ENCODE data around the gene SNTG2.
A peak's percentile ranks its signal among the peaks of the same experiment; 100 is the strongest.

The SNTG2 gene

DNA sequence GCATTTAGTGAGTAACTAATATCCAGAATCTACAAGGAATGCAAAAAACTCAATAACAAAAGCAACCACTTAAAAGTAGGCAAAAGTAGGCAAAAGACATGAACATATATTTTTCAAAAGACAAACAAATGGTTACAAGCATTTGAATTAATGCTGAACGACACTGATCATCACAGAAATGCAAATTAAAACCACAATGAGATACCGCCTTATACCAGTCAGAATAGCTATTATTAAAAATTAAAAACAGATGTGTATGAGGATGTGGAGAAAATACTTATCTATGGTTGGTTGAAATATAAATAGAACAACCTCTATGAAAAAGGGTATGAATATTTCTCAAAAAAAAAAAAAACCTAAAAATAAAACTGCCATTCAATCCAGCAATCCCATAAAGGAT is 51.7 kb downstream of the SNTG2 start:
- no peak for DNase-seq (ENCODE audit: low read depth in 2 of 2)

- no peak for DNase-seq (ENCODE audit: low read depth in 2 of 2)
Measured at GRCh38 chr2:1004398-1004797, 53.7 kb downstream of the SNTG2 start.

DNA sequence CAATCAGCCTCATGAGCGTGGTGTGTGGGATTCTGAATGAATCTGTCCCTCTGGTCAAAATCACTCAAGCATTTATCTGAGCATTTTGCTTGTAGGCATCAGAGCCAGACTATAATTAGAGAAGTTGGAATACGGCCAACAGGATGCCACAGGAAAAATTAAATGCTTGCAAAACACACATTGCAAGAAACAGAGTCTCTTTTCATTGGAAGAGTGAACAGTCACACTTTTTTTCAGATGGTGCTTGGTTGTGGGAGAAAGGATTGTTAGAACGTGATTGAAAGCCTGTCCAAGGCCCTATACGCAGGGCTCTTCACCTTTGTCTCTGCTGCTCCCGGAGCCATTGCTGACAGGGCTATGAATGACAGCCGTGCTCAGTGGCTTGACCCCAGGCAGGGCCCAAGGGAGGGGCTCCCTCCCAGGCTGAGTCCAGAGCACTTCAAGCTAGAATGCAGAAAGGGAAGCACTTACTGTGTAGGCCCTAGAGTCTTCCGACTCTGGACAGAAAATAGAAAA is 59.8 kb downstream of the SNTG2 start:
- DNase-seq (ENCODE audit: low read depth in 2 of 2), result no peak

DNA sequence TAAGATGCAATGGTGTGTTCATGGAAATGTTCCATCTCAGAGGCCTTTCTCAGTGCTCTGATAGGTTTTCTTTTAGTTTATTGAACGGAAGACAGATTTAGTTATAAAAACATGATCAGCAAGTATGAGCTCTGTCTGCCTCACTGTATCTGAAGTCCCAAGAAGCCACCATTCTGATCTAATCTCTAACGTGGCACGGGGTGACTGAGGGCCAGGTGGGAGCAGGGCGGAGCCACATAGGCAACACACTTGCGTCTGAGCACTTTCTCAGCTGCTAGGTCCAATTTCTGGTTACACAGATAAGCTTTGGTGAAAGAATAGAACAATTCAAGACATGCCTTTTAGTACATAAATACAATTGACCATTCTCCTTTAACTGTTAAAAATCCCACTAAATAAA is 60.4 kb downstream of the SNTG2 start:
- no peak for DNase-seq (ENCODE audit: low read depth in 2 of 2)

GRCh38 chr2:1011985-1012384 is 61.3 kb downstream of the SNTG2 start:
- DNase-seq (ENCODE audit: low read depth in 2 of 2), result no peak

GRCh38 chr2:1014802-1015201 is 64.2 kb downstream of the SNTG2 start:
- no peak for DNase-seq (ENCODE audit: low read depth in 2 of 2)

- no peak for DNase-seq (ENCODE audit: low read depth in 2 of 2)
Measured at GRCh38 chr2:1016500-1016899, 65.9 kb downstream of the SNTG2 start.

GRCh38 chr2:1017827-1018226 is 67.2 kb downstream of the SNTG2 start:
- no peak for DNase-seq (ENCODE audit: low read depth in 2 of 2)

DNA sequence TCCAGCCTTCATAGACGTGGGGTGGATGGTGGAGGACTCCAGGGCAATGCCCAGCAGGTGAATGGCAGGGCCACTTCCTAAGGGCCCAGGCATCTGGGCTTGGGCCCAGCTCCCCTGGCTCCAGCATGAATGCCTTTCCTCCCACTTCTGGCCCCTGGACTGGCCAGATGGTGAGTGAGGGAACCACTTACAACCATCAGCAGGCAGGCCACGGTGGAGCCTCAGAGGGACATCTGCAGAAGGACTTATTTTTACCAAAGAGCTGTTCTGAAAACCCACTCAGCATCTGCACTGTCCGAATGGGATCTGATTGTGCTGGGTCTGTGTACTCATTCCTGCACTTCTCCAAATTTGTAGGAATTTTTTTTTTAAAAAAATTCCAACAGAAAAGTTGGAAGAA is 69.6 kb downstream of the SNTG2 start:
- no peak for DNase-seq (ENCODE audit: low read depth in 2 of 2)

DNA sequence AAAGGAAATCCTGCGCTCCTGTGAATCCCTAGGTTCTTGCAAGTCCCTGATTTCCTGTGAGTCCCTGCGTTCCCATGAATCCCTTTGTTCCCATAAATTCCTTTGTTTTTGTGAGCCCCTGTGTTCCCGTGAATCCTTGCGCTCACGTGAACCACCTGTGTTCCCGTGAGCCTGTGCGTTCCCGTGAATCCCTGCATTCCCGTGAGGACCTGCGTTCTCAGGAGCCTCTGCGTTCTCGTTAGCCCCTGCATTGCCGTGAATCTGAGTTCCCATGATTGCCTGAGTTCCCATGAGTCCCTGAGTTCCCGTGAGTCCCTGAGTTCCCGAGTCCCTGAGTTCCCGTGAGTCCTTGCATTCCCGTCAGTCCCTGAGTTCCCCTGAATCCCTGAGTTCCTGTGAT is 71.5 kb downstream of the SNTG2 start:
- no peak for DNase-seq (ENCODE audit: low read depth in 2 of 2)

GRCh38 chr2:1024981-1025380 is 74.3 kb downstream of the SNTG2 start:
- no peak for DNase-seq (ENCODE audit: low read depth in 2 of 2)

DNA sequence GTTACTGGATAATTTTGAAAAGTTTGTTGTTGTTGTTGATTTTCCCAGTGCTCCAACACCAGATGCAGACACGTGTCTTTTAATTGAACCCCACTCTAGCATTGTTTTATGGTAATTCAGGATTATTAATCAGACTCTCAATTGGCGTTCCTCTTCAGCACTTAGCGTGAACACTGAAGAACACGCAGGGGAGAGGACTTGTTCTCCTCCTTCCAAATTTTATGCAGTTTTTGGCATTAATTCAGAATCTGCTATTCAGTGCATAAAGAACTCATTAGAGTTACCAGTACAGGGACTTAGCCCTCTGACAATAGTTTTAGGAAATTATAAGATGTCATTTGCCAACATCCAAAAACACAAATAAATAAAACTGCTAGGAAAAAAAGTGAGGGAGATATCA is 75.5 kb downstream of the SNTG2 start:
- no peak for DNase-seq (ENCODE audit: low read depth in 2 of 2)

GRCh38 chr2:1028831-1029230 is 78.2 kb downstream of the SNTG2 start:
- no peak for DNase-seq (ENCODE audit: low read depth in 2 of 2)

- peak in 1 of 2 donors; percentile 8 for DNase-seq (ENCODE audit: low read depth in 2 of 2)
Measured at GRCh38 chr2:1032030-1032429, 81.4 kb downstream of the SNTG2 start.

DNA sequence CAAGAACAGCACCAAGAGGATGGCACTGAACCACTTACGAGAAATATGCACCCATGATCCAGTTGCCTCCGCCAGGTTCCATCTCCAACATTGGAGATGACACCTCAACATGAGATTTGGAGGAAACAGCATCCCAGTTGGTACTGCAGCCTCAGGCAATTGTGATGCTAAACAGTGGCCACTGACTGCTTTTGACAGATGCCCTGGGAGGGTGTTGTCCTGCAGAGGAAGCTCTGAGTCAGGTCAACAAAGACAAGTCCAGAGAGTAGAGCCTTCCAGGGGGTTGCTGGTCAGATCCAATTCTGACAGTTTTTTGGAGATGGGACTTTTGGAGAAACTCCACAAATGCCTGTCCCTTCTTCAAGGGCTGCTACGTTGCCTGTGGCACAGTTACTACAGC is 82.4 kb downstream of the SNTG2 start:
- no peak for DNase-seq (ENCODE audit: low read depth in 2 of 2)

DNA sequence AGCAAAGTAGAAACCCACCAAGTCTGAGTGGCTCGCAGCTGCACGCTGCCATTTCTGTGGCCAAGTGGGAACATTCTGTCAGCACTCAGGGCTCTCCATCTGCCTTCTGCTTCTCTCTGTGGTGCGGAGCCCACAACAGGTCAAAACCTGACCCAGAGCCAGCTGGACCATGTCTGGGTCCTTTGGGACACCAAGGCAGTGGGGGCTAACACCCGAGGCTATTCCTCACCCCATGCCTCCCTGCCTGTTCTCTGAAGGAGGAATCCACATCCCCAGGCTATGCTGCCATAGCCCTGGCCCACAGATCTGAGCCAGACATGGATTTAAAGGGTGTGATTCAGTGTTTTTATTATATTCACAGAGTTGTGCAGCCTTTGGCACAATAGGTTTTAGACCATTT is 86.4 kb downstream of the SNTG2 start:
- DNase-seq (ENCODE audit: low read depth in 2 of 2), result no peak

DNA sequence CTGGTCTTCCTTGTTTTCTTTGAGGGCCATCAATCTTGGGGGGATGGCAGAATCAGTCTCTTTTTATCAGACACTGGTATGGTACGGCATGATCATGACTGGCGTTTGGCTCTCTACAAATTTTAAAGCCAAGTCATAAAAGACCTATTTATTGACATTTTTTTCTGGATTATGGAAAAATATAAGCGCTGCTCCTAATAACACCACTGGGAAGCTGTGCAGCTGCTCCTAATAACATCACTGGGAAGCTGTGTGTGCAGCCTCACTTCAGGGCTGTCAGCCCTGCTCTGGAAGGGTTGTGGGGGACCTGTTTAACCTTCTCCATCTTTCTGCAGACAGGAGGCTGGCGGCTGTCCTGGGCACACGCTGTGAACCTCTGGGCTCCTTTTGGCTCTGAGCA is 88.9 kb downstream of the SNTG2 start:
- no peak for DNase-seq (ENCODE audit: low read depth in 2 of 2)

DNA sequence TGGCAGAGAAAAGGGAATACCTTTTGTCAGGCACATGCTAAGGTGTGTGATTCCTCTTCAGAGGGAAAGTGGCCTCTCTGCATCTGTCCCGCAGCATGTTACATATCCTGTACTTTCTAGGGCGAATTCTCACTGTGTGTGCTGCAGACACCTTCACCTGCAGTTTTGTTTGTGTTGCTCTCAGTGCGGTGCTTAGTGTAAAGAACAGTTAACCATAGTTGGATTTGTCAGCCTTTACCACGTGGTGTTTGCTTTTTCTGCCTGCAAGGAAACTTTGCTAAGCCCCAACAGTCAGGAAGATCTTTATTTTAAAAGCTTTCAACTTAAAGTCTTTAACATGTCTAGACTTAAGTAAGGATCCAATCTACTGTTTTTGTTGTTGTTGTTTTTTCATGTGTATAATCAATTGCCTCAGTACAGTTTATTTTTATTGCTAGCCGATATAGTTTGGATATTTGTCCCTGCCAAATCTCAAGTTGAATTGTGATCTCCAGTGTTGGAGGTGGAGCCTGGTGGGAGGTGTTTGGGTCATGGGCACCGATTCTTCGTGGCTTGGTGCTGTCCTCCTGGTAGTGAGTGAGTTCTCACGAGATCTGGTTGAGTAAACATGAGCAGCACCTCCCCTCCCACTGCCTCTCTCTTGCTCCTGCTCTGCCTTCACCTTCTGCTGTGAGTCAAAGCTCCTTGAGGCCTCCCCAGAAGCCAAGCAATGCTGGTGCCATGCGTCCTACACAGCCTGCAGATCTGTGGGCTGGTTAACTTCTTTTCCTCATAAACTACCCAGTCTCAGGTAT is 90.6 kb downstream of the SNTG2 start:
- no peak for DNase-seq (ENCODE audit: low read depth in 2 of 2)

- DNase-seq (ENCODE audit: low read depth in 2 of 2), result no peak
Measured at GRCh38 chr2:1045109-1045508, 94.5 kb downstream of the SNTG2 start.

DNA sequence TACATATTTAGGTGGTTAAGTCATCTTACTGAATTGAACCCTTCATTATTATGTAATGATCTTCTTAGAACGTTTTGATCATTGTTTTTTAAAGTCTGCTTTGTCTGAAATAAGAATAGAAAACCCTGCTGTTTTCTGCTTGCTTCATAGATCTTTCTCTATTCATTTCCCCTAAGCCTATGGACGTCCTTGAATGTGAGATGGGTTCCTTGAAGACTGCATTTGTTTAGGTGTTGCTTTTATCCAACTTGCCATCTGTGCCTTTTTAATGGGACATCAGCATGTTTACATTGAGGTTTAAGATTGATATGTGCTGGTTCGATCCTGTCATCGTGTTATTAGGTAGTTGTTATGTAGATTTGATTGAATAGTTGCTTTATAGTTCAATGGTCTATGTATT is 95.4 kb downstream of the SNTG2 start:
- DNase-seq (ENCODE audit: low read depth in 2 of 2), result no peak

GRCh38 chr2:1047485-1047884 is 96.8 kb downstream of the SNTG2 start:
- no peak for DNase-seq (ENCODE audit: low read depth in 2 of 2)

- no peak for DNase-seq (ENCODE audit: low read depth in 2 of 2)
Measured at GRCh38 chr2:1049691-1050090, 99.0 kb downstream of the SNTG2 start.

GRCh38 chr2:1051075-1051474 is 100.4 kb downstream of the SNTG2 start:
- no peak for DNase-seq (ENCODE audit: low read depth in 2 of 2)

DNA sequence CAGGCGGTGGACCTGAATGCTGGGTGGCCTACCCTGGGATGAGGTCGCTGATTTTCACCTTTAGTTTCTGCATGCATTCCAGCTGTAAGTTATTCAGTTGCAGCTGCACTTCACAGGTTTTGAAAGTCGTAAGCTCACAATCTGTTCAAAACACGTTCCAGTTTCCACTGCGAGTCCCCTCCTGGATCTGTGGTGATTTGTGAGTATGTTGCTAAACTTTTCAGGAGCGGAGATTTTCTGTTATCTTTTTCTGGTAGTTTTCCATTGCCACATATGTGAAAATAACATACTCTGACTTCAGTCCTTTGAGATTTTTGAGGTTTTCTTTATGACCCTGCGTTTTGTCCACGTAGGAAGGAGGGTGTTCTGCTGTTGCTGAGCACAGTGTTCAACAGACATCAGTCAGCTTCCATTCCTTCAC is 102.1 kb downstream of the SNTG2 start:
- no peak for DNase-seq (ENCODE audit: low read depth in 2 of 2)

Measured in stimulated activated CD8-positive, alpha-beta memory T cell treated with anti-CD3 and anti-CD28 coated beads, Interleukin-7, amount 100 ng/mL, for 4 hours (primary cell).